ENCODE measurements around the gene EPM2A.

Gene EPM2A

GRCh38 chr6:145603991-145604390 is 131.3 kb downstream of the EPM2A start:
- TF ChIP-seq CTCF (conservative IDR thresholded peaks at IDR 0.05; ENCODE audit: control insufficient read depth, insufficient read depth, low read depth, low read length), result no peak
- DNase-seq (ENCODE audit: low read depth), result no peak
- no peak overlapping the region for H3K4me3 ChIP-seq (ENCODE audit: control insufficient read depth, low read depth, low read length)

GRCh38 chr6:145603424-145603833 is 131.9 kb downstream of the EPM2A start:
- DNase-seq (ENCODE audit: low read depth), result no peak
- no peak for TF ChIP-seq CTCF (conservative IDR thresholded peaks at IDR 0.05; ENCODE audit: control insufficient read depth, insufficient read depth, low read depth, low read length)
- H3K4me3 ChIP-seq (ENCODE audit: control insufficient read depth, low read depth, low read length), result no peak overlapping the region

- H3K4me3 ChIP-seq (ENCODE audit: control insufficient read depth, low read depth, low read length), result no peak overlapping the region
- no peak for DNase-seq (ENCODE audit: low read depth)
- TF ChIP-seq CTCF (conservative IDR thresholded peaks at IDR 0.05; ENCODE audit: control insufficient read depth, insufficient read depth, low read depth, low read length), result no peak
Measured at GRCh38 chr6:145602726-145603326, 132.5 kb downstream of the EPM2A start.

- TF ChIP-seq CTCF (conservative IDR thresholded peaks at IDR 0.05; ENCODE audit: control insufficient read depth, insufficient read depth, low read depth, low read length), result no peak
- no peak for DNase-seq (ENCODE audit: low read depth)
- no peak overlapping the region for H3K4me3 ChIP-seq (ENCODE audit: control insufficient read depth, low read depth, low read length)
Measured at GRCh38 chr6:145601397-145601796, 133.9 kb downstream of the EPM2A start.

- no peak overlapping the region for H3K4me3 ChIP-seq (ENCODE audit: control insufficient read depth, low read depth, low read length)
Measured at GRCh38 chr6:145600299-145600698, 135.0 kb downstream of the EPM2A start.

GRCh38 chr6:145588981-145589380 is 146.3 kb downstream of the EPM2A start:
- TF ChIP-seq CTCF (conservative IDR thresholded peaks at IDR 0.05; ENCODE audit: control insufficient read depth, insufficient read depth, low read depth, low read length), result no peak
- peak; percentile 11 for DNase-seq (ENCODE audit: low read depth)
- no peak overlapping the region for H3K4me3 ChIP-seq (ENCODE audit: control insufficient read depth, low read depth, low read length)

More at GRCh38 chr6:145600299-145600698, 135.0 kb downstream of the EPM2A start:
- TF ChIP-seq CTCF (conservative IDR thresholded peaks at IDR 0.05; ENCODE audit: control insufficient read depth, insufficient read depth, low read depth, low read length), result no peak
- no peak for DNase-seq (ENCODE audit: low read depth)

GRCh38 chr6:145587334-145587733 is 148.0 kb downstream of the EPM2A start:
- TF ChIP-seq CTCF (conservative IDR thresholded peaks at IDR 0.05; ENCODE audit: control insufficient read depth, insufficient read depth, low read depth, low read length), result no peak
- DNase-seq (ENCODE audit: low read depth), result no peak
- H3K4me3 ChIP-seq (ENCODE audit: control insufficient read depth, low read depth, low read length), result no peak overlapping the region
